Activated CD4-positive, alpha-beta T cell treated with anti-CD3 and anti-CD28 coated beads, Interleukin-2, amount 10 ng/mL, durations not matched to agents 24 days and 14 days (primary cell): Measurements from ENCODE around the gene MAGEA9B. TPM values are rescaled to one million over a fixed set of nuclear protein-coding genes. Genes with fewer than 3 reads are reported as not detected.
"Not testable (repeated sequence)": the region's sequence is repeated elsewhere in the genome, so short reads cannot be mapped to it uniquely, and the experiment has no call there.

ENCODE experiments used
- DNase-seq: peaks from one replicate; pipeline ENCODE4 v3.0.0; 2022
- H3K27ac Mint-ChIP-seq: one replicate; pipeline ENCODE4 v1.8.0; 2022; ENCODE audit warnings: mild to moderate bottlenecking, mixed read lengths
- H3K27me3 Mint-ChIP-seq: one replicate; pipeline ENCODE4 v1.8.0; 2022; ENCODE audit warnings: mixed read lengths
- H3K36me3 Mint-ChIP-seq: one replicate; pipeline ENCODE4 v1.8.0; 2022; ENCODE audit warnings: low read depth, mild to moderate bottlenecking, mixed read lengths
- H3K4me1 Mint-ChIP-seq: one replicate; pipeline ENCODE4 v1.8.0; 2021; ENCODE audit warnings: mixed read lengths
- H3K4me3 Mint-ChIP-seq: one replicate; pipeline ENCODE4 v1.8.0; 2022; ENCODE audit warnings: mild to moderate bottlenecking, moderate library complexity, mixed read lengths
- H3K9me3 Mint-ChIP-seq: one replicate; pipeline ENCODE4 v1.8.0; 2021; ENCODE audit warnings: mixed read lengths
- intact Hi-C: fragments of 100-400 bp; cut with micrococcal nuclease; formaldehyde crosslinking; loops from one replicate; pipeline ENCODE4 v1.15.1; 2023
- total RNA-seq: library from RNA; stranded (reverse); gene quantifications from 2 replicates; pipeline ENCODE4 v1.2.3, GENCODE V29; 2022

The MAGEA9B gene
- total RNA-seq, 1 donor from 2014 or later: not detected

DNA sequence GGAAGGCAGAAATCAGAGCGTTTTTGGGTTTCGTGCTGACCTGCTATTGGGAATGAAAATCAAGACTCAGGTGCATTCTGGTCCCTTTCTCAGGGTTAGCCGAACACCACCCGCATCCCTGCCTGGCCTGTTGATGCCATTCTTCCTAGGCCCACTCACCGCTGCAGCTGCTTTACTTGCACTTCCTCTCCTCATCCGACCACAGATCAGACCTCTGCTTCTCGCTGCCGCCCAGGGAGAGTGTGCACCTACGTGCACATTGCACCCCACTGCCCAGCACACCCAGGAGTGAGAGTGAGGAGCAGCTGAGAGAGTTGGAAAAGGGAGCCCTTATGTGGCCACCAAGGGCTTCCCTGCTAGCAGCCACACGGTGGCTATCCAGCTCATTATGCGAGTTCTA, 49.8 kb downstream of the MAGEA9B start:
- H3K27me3 Mint-ChIP-seq, H3K9me3 Mint-ChIP-seq, intact Hi-C loops, H3K27ac Mint-ChIP-seq, H3K4me3 Mint-ChIP-seq, DNase-seq: not testable (repeated sequence)
- peaks cover 11% of the 10 kb centered on the region for H3K36me3 Mint-ChIP-seq
- H3K4me1 Mint-ChIP-seq: peaks cover 12% of the 10 kb centered on the region

DNA sequence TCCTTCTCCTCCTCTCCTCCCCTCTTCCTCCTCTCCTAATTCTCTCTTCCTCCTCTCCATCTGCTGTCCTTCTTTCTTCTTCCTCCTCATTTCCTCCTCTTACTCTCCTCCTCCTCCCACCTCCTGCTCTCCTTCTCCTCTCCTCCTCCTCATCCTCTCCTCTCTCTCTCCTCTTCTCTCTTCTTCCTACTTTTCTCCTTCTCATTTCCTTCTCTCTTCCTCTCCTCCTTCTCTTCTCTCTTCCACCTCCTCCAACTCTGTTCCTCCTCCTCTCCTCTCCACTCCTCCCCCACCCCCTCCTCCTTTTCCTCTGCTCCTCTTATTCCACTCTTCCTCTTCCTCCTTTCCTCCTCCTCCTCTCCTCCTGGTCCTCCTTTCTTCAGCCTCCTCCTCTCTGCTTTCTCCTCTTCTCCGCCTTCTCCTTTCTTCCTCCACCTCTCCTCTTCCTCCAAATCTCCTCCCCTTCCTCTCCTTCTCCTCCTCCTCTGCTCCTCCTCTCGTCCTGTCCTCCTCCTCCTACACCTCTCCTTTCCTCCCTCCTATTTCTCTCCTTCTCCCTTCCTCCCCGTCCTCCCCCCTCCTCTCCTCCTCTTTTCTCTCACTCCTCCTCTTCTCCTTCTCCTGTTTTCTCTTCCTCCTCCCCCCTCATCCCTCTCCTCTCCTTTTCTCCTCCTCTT, 52.2 kb downstream of the MAGEA9B start:
- intact Hi-C loops, H3K27me3 Mint-ChIP-seq, DNase-seq, H3K9me3 Mint-ChIP-seq, H3K27ac Mint-ChIP-seq, H3K4me3 Mint-ChIP-seq: not testable (repeated sequence)
- H3K36me3 Mint-ChIP-seq: peaks cover 17% of the 10 kb centered on the region
- peaks cover 11% of the 10 kb centered on the region for H3K4me1 Mint-ChIP-seq

DNA sequence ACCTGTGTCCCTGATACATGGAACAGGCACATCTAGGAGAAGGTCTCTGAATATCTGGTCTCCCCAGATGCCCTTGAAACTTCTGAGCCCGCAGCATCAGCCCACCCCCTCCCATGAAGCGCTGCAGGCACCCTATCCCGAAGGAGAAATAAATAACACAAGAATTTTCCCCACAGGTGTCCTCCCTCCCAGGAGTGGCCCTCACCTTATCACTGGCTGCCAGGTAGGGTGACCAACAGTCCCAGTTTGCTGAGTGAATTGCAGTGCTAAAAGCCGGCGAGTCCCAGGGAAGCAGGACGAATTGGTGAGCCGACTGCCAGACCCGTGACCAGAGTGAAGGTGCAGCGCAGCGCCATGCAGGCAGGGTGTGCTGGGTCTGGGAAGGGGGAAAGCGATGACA, 53.3 kb downstream of the MAGEA9B start:
- not testable (repeated sequence) for DNase-seq, H3K4me3 Mint-ChIP-seq

DNA sequence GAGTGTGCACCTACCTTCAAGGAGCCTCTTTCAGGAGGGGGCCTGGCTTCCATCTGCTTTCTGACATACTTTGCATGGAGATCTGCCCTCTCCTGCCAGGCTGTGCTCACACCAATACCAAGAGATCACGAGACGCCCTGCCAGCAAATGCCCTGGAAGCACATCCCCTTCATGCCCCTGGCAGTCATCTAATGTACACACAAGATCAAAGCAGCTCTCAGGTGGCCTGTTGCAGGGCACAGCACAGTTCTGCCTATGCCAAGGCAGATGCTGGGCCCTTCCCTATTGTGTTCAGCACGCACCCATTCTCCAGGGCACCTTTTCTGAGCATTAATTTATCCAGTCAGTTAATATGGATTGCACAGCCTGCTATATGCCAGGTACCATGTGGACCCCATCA, 54.4 kb downstream of the MAGEA9B start:
- H3K9me3 Mint-ChIP-seq, H3K27ac Mint-ChIP-seq, intact Hi-C loops, H3K4me3 Mint-ChIP-seq, H3K4me1 Mint-ChIP-seq, H3K27me3 Mint-ChIP-seq, DNase-seq: not testable (repeated sequence)
- peaks cover 20% of the 10 kb centered on the region for H3K36me3 Mint-ChIP-seq

More for the DNA sequence above, 53.3 kb downstream of the MAGEA9B start:
- intact Hi-C loops, H3K9me3 Mint-ChIP-seq, H3K27me3 Mint-ChIP-seq, H3K4me1 Mint-ChIP-seq, H3K27ac Mint-ChIP-seq: not testable (repeated sequence)
- H3K36me3 Mint-ChIP-seq: peaks cover 19% of the 10 kb centered on the region

Other genes starting within 250 kb of the MAGEA9B start
- 43.9 and 44.9 TPM in 2 replicates for gene IDS, start 82.2 kb downstream of the MAGEA9B start, total RNA-seq
- gene EOLA1, start 46.4 kb downstream of the MAGEA9B start, total RNA-seq: 24.8 and 28.6 TPM in 2 replicates
- gene HSFX3, start 37.5 kb downstream of the MAGEA9B start, total RNA-seq: not detected in 2 replicates
- gene HSFX2, start 7.9 kb upstream of the MAGEA9B start, total RNA-seq: 0.28 TPM in 1 of 2 replicates, not detected in the other
- gene TMEM185A, start 44.3 kb upstream of the MAGEA9B start, total RNA-seq: 16.4 and 18.2 TPM in 2 replicates
- gene MAGEA11, start 124.6 kb upstream of the MAGEA9B start, total RNA-seq: not detected in 2 replicates
- 0.50 and 0.58 TPM in 2 replicates for gene HSFX1, start 186.6 kb upstream of the MAGEA9B start, total RNA-seq
- not detected in 2 replicates for gene MAGEA9, start 194.5 kb upstream of the MAGEA9B start, total RNA-seq